Liver (tissue), 9 donors: ENCODE measurements around the gene CCDC50. TPM values are rescaled to one million over a fixed set of nuclear protein-coding genes. Genes with fewer than 3 reads are reported as not detected.

ENCODE experiments used
- DNase-seq: peaks from one replicate; pipeline ENCODE4 v3.0.0-alpha.2; 2017; ENCODE audit warnings: low spot score
- H3K27ac ChIP-seq, 2 donors: one replicate each; pipeline ENCODE4 v1.7.0; 2013; ENCODE audit warnings: inconsistent platforms in 2 of 2, low read length in 2 of 2, control low read depth in 1 of 2, low read depth in 1 of 2, mild to moderate bottlenecking in 1 of 2
- H3K27me3 ChIP-seq, 4 donors: one replicate each; pipeline versions ENCODE4 v1.6.1 to v1.7.0; 2013; ENCODE audit warnings: low read length in 3 of 4, inconsistent platforms in 1 of 4, mild to moderate bottlenecking in 1 of 4, moderate library complexity in 1 of 4; ENCODE audit not compliant: control insufficient read depth in 4 of 4, insufficient read depth in 4 of 4
- H3K36me3 ChIP-seq, 4 donors: one replicate each; pipeline versions ENCODE4 v1.6.1 to v1.7.0; 2013; ENCODE audit warnings: low read length in 3 of 4, mild to moderate bottlenecking in 3 of 4, low read depth in 1 of 4, moderate library complexity in 1 of 4; ENCODE audit not compliant: control insufficient read depth in 4 of 4, insufficient read depth in 3 of 4
- H3K4me1 ChIP-seq, 4 donors: one replicate each; pipeline versions ENCODE4 v1.6.1 to v1.7.0; 2013; ENCODE audit warnings: low read length in 3 of 4, mild to moderate bottlenecking in 3 of 4, moderate library complexity in 1 of 4; ENCODE audit not compliant: control insufficient read depth in 4 of 4, insufficient read depth in 4 of 4
- H3K4me3 ChIP-seq, 3 donors: one replicate each; pipeline versions ENCODE4 v1.6.1 to v1.7.0; 2013; ENCODE audit warnings: low read length in 3 of 3, control low read depth in 1 of 3, low read depth in 1 of 3, mild to moderate bottlenecking in 1 of 3
- H3K9ac ChIP-seq, 2 donors: one replicate each; pipeline ENCODE4 v1.7.0; 2013; ENCODE audit warnings: low read length in 2 of 2, mild to moderate bottlenecking in 2 of 2, moderate library complexity in 2 of 2, control low read depth in 1 of 2, low read depth in 1 of 2
- H3K9me3 ChIP-seq, 4 donors: one replicate each; pipeline versions ENCODE4 v1.6.1 to v1.7.0; 2013; ENCODE audit warnings: low read length in 3 of 4; ENCODE audit not compliant: control insufficient read depth in 4 of 4
- EGR1 ChIP-seq, 2 donors: IDR thresholded peaks; 2 replicates each; pipeline ENCODE4 v1.6.1; 2016 to 2018; ENCODE audit warnings: antibody characterized with exemption in 2 of 2, low read depth in 2 of 2
- FOXA1 ChIP-seq: IDR thresholded peaks from 2 replicates; pipeline ENCODE4 v1.6.1; 2016; ENCODE audit warnings: antibody characterized with exemption
- FOXA2 ChIP-seq: IDR thresholded peaks from 2 replicates; pipeline ENCODE4 v1.6.1; 2016; ENCODE audit warnings: antibody characterized with exemption
- HNF4G ChIP-seq: IDR thresholded peaks from 2 replicates; pipeline ENCODE4 v1.6.1; 2016; ENCODE audit warnings: antibody characterized with exemption
- JUND ChIP-seq, 2 donors: IDR thresholded peaks; 2 replicates each; pipeline ENCODE4 v1.6.1; 2016; ENCODE audit warnings: antibody characterized with exemption in 2 of 2
- RAD21 ChIP-seq, 2 donors: IDR thresholded peaks; 2 replicates each; pipeline ENCODE4 v1.6.1; 2016; ENCODE audit warnings: antibody characterized with exemption in 2 of 2, mild to moderate bottlenecking in 2 of 2
- REST ChIP-seq: IDR thresholded peaks from 2 replicates; pipeline ENCODE4 v1.6.1; 2016; ENCODE audit warnings: antibody characterized with exemption, mild to moderate bottlenecking
- RXRA ChIP-seq, 2 donors: IDR thresholded peaks; 2 replicates each; pipeline ENCODE4 v1.6.1; 2017 to 2018; ENCODE audit warnings: antibody characterized with exemption in 2 of 2, mild to moderate bottlenecking in 1 of 2
- SP1 ChIP-seq: IDR thresholded peaks from 2 replicates; pipeline ENCODE4 v1.6.1; 2018; ENCODE audit warnings: antibody characterized with exemption, mild to moderate bottlenecking
- TAF1 ChIP-seq: conservative IDR thresholded peaks from 2 replicates; pipeline ENCODE4 v1.6.1; 2016; ENCODE audit warnings: antibody characterized with exemption, mild to moderate bottlenecking
- YY1 ChIP-seq: IDR thresholded peaks from 2 replicates; pipeline ENCODE4 v1.6.1; 2016; ENCODE audit warnings: antibody characterized with exemption, mild to moderate bottlenecking
- ZBTB33 ChIP-seq: IDR thresholded peaks from 2 replicates; pipeline ENCODE4 v1.6.1; 2016; ENCODE audit warnings: antibody characterized with exemption
- WGBS: extraction: QIAGEN DNeasy Blood & Tissue Kit; methylation state at CpG from one replicate; pipeline ENCODE4 v1.1.7; 2013; 5-methylcytosine and 5-hydroxymethylcytosine counted together
- polyA plus RNA-seq, 2 donors: library from polyadenylated mRNA; stranded (reverse) in 1 of 2; unstranded in 1 of 2; fragments of 200-250 nt in 1 of 2; fragments of >200 nt in 1 of 2; fragmentation: Nextera tagmentation in 1 of 2; extraction: Ambion mirVana in 1 of 2; gene quantifications; one replicate each; pipeline versions ENCODE4 v1.2.1 to v1.2.3, GENCODE V29; 2013 to 2015
- total RNA-seq, 2 donors: library from RNA; depleted of rRNA; stranded (reverse); fragments of >200 nt; gene quantifications; one replicate each; pipeline ENCODE4 v1.2.3, GENCODE V29; 2014
- TF ChIP-seq, protein P1 (sequence below): fragments of 150-350 bp; IDR thresholded peaks from 2 replicates; pipeline ENCODE4 v1.5.1; 2017; ENCODE audit warnings: improper control_type of control experiment, low read depth, low read length; ENCODE audit not compliant: missing input control
- donor health status: healthy.
- donor health status: healthy.
- donor health status: healthy.
- donor health status: healthy.
- donor health status: healthy.

Gene CCDC50
- total and polyA plus RNA-seq, 4 donors, result 15.4 to 69.0 (median 33.6) TPM

DNA sequence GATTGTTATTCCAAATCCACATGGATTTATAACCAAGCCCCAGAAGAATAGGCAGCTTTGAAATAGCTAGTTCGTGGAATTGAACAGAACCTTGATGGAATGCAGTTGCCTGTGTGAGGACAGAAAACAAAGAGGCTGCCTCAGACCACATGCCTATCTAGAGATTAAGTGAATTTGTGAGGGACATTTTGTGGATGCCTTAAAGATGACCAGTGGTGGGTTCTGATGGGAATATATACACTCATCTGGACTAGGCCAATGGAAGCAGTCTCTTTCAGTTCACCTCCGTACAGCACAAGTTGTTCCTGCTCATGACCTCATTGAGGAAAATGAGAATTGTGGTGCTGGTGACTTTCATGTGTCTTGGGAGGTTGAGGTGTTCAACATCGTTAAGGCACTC, 68.6 kb downstream of the CCDC50 start:
- TF ChIP-seq ZBTB33, result no peak
- Histone ChIP-seq H3K27ac (no peak overlapping the region), H3K27me3 (no peaks in the 10 kb centered on the region), H3K4me1 (no peaks in the 10 kb centered on the region), H3K9ac (no peak overlapping the region), H3K4me3 (no peak overlapping the region), H3K9me3 (no peaks in the 10 kb centered on the region), H3K36me3 (peaks cover 0 to 9% (median 0%) of the 10 kb centered on the region in 4 donors)
- 97% methylated on average over 3 of the region's 3 CpGs for WGBS
- no peak for DNase-seq

- 96% methylated on average over 1 of the region's 1 CpG for WGBS
- TF ChIP-seq TAF1 (no peak), ZBTB33 (no peak), FOXA1 (no peak), FOXA2 (no peak), SP1 (no peak), YY1 (no peak), HNF4G (no peak), JUND (IDR thresholded peaks at IDR 0.05) (no peak), RAD21 (IDR thresholded peaks at IDR 0.05) (no peak), REST (no peak), EGR1 (IDR thresholded peaks at IDR 0.05; ENCODE audit: low read depth in 2 of 2) (no peak), RXRA (IDR thresholded peaks at IDR 0.05) (no peak)
- TF ChIP-seq, protein P1, sequence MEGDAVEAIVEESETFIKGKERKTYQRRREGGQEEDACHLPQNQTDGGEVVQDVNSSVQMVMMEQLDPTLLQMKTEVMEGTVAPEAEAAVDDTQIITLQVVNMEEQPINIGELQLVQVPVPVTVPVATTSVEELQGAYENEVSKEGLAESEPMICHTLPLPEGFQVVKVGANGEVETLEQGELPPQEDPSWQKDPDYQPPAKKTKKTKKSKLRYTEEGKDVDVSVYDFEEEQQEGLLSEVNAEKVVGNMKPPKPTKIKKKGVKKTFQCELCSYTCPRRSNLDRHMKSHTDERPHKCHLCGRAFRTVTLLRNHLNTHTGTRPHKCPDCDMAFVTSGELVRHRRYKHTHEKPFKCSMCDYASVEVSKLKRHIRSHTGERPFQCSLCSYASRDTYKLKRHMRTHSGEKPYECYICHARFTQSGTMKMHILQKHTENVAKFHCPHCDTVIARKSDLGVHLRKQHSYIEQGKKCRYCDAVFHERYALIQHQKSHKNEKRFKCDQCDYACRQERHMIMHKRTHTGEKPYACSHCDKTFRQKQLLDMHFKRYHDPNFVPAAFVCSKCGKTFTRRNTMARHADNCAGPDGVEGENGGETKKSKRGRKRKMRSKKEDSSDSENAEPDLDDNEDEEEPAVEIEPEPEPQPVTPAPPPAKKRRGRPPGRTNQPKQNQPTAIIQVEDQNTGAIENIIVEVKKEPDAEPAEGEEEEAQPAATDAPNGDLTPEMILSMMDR, result no peak
- no peak for DNase-seq
- Histone ChIP-seq H3K9me3 (no peaks in the 10 kb centered on the region), H3K9ac (no peak overlapping the region), H3K4me3 (no peak overlapping the region), H3K4me1 (no peaks in the 10 kb centered on the region), H3K36me3 (peaks cover 0 to 9% (median 0%) of the 10 kb centered on the region in 4 donors), H3K27me3 (no peaks in the 10 kb centered on the region), H3K27ac (no peak overlapping the region)
Measured at GRCh38 chr3:191398607-191399006, 69.4 kb downstream of the CCDC50 start.
